ENCODE results near the gene TMED8.

DNA sequence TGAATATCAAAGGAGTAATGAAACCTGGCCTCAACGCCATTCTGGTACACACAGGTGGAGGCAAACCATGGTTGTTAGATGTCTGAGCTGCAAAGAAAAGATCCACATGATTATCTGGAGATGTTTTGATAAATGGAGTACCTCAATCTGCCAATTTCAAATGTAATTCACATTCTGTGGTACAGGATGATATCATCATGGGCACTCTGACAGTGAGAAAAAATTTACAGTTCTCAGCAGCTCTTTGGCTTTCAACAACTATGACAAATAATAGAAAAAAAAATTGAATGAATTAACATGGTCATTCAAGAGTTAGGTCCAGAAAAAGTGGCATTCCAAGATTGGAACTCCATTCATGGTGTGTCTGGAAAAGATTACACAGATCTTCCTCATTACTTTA is 17.3 kb downstream of the TMED8 start:
- TF ChIP-seq, protein P1, sequence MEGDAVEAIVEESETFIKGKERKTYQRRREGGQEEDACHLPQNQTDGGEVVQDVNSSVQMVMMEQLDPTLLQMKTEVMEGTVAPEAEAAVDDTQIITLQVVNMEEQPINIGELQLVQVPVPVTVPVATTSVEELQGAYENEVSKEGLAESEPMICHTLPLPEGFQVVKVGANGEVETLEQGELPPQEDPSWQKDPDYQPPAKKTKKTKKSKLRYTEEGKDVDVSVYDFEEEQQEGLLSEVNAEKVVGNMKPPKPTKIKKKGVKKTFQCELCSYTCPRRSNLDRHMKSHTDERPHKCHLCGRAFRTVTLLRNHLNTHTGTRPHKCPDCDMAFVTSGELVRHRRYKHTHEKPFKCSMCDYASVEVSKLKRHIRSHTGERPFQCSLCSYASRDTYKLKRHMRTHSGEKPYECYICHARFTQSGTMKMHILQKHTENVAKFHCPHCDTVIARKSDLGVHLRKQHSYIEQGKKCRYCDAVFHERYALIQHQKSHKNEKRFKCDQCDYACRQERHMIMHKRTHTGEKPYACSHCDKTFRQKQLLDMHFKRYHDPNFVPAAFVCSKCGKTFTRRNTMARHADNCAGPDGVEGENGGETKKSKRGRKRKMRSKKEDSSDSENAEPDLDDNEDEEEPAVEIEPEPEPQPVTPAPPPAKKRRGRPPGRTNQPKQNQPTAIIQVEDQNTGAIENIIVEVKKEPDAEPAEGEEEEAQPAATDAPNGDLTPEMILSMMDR (IDR thresholded peaks at IDR 0.05; ENCODE audit: borderline replicate concordance, extremely low read depth, low read length, poor library complexity, severe bottlenecking): no peak
- TF ChIP-seq EZH2 (IDR thresholded peaks at IDR 0.05; ENCODE audit: borderline replicate concordance, low read depth, low read length, severe bottlenecking): no peak

Measured in DND-41 (cell line).